DMS114 treated with DMSO at 0.1 percent for 48 hours (cell line): ENCODE results near the gene RAD18.
A peak's percentile ranks its signal among the peaks of the same experiment; 100 is the strongest.

Experiments
- DNase-seq: peaks from one replicate; lab custom pipeline; 2025; ENCODE audit not compliant: unreplicated experiment; lab: John Stamatoyannopoulos, UW

RAD18 gene

DNA sequence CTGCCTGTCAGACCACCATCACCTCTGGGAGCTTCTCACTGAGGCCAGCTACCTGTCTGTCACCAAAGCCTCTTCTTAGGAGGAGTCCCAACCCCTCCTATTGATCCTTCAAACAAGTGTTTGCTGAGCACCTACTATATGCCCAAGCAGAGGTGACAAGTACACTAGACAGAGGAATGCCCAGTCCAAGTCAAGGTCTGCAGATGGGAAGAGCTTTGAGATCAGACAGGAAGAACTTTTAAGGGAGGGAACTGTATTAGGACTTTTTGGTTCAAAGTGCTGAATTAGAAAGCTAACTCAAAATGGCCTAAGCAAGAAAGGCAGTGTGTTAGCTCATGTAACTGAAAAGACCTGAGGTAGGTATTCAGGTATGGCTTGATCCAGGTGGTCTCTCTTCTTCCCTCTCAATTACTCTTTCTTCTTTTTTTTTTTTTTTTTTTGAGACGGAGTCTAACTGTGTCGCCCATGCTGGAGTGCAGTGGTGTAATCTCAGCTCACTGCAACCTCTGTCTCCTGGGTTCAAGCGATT is 3.6 kb upstream of the RAD18 start:
- no peak for DNase-seq

DNA sequence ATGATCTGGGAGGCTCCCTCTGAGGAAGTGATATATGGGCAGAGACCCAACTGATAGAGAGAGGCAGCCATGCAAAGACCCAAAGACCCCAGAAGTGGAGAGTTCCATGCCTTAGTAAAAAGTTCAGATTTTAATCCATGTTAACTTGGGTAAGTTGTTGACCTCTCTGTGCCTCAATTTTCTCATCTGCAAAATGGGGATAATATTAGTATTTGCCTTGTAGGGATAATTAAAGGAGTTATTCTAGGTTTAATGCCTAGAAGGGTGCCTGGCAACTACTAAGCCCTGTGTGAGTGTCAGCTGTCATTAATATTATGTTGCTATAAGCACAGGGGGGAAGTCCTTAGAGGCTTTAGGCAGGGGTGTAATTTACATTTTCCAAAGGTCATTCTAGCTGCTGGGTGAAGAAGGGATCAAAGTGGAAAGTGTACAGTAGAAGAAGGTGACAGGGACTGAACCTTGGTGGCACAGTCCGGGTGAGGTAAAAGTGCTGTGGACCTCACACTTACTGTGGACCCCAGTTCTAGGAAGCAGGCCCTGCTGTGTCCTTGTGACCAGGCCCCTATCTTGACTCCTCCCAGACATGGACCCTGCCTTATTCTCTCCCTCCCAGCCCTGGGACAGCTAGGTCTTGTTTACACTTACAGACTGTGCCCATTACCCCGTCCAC is 3.0 kb upstream of the RAD18 start:
- DNase-seq = no peak

DNA sequence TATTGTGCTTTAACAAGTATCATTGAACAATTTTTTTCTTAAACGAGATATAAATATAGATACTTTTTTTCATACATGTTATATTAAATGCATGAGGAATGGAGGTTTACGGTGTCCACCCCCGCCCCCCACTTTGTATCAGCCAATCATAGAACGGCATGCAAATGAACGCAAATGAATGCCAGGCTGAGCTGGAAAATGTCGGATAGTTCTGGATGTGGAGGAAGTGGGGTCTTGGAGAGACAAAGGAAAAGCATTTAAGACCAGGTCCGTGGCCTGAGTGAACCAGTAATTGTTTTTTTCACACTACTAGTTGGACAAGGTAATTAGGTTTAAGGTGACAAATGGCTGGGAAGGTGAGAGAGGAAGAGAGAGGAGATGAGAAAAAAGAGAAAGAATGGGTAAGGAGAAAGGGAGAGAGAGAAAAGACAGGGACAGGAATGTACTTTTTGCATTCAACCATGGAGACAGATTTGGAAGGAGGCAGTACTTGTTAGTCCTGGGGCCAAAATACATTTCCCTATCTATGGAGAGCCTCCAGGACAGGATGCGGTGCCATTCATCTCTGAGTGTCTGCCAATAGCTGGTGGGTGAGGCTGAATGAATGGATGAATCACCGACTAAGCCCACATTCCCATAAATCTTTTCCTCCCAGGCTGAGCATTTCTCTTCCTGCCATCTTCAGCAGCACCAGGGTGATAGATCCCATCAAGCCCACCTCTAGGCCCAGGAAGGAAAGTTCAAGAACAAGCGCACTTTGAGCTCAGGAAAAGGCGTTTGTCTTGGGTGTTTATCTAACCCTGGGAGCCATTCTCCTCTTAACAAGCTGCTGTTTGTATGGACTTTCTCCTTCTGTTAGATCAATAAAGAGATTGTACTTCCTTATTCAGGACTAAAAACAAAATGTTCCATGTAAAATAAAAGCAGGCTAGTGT is 1.4 kb upstream of the RAD18 start:
- DNase-seq = no peak

DNA sequence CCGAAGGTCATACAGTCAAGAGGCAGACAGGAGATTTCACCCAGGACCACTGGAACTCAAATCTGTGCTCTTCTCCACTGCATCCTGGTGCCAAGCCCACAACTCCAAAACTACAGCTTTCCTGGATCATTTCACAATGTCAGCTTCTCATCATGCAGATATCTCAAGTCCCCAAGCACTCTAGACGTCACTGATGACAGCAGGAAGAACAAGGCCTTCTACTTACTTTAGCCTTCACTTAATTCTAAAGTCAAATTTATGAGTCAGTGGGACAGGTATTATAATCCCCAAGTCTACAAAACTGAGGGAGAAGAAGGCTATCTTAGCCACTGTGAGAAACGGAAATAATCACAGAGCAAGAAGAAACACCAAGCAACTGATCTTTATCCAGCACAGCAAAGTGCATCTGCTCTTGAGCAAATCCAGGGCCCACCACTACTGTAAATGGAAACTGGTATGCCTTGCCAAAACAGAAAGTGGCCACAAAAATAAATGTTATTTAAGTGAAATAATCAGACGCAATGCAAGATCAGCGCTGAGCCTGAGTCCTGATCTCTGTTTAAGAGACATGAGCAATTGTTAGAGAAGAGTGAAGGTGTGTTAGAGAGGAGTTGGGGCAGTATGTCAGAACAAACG is 928 bp downstream of the RAD18 start:
- no peak for DNase-seq

DNA sequence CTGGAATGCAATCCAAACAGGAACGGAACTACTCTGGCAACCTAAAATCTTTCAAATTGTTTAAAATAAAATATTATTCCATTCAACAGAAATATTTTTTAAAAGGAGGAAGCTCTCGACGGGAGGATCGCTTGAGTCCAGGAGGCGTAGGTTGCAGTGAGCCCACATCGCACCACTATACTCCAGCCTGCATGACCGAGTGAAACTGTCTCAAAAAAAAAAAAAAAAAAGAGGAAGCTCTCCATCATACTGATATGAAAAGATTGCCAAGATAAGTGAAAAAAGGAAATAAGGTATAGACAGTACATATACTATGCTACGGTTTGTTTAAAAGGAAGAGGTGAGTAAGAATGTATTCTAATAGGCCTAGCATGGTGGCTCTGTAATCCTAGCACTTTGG is 3.6 kb downstream of the RAD18 start:
- DNase-seq = no peak

DNA sequence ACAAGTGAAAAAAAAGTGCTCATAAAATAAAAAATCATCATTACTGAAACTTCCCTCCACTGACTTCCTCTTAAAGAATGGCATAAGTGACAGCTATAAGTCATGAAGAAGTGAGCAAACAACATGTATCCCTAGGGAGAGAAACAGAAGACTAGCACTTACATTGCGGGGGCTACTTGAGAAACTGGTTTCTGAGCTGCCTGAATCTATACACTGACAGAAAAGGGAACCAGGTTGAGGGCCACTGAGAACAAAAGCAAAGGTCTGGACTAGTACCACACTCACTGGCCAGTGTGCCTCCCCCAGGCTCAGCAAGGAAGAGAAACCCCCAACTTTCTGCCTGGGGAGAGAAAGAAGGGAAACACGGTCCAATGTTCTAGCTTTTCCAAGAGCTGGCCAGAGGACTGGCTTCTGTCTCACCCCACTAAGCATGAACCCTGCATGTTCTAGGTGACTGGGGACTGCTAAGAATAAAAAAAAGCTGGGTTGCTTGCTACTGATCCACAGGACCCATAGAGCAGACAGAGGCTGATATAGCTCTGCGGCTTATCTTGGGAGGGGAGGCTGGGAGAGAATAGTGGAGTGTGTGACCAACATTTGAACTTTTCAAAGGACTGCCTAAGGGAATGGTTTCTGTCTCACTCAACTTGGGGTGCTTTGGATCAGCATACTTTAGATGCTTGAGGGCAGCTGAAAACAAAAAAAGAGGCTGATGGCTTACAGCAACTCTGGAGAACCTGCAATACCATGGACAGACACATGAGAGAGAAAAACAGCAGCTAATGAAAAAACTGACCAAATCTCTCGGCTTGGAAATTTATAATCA is 8.1 kb downstream of the RAD18 start:
- DNase-seq = no peak

DNA sequence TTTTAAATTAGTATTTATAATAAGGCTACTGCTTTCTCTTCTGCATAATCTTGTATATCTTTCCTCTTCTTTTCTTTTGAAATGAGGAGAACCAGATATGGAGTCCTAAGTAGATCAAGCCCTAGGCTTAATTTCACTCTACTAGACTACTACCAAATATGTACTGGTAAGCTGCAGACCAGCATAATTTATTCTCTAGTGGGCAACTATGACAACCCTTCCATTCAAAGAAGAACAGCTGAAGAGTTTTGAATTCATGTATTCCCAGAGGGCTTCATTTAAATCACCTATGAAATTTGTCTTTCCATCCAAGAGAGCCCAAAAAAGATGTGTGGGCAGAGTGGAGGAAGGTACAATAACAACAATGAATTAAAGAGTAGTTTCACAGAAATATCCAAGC is 10.0 kb downstream of the RAD18 start:
- DNase-seq = no peak

DNA sequence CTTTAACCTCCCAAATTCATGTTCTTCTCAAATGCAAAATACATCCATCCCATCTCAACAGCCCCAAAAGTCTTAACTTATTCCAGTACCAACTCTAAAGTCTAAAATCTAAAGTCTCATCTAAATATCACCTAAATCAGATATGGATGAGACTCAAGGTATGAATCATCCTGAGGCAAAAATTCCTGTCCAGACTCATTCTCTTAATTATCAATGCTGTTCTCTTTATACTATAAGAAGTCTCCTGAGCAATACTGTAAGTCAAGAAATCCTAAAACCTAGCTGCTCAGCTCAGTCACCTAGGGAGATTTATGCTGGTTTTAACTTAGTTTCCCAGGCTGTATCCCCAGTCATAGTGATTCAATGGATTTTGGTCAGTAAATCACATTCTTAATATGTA is 11.1 kb downstream of the RAD18 start:
- DNase-seq = no peak

DNA sequence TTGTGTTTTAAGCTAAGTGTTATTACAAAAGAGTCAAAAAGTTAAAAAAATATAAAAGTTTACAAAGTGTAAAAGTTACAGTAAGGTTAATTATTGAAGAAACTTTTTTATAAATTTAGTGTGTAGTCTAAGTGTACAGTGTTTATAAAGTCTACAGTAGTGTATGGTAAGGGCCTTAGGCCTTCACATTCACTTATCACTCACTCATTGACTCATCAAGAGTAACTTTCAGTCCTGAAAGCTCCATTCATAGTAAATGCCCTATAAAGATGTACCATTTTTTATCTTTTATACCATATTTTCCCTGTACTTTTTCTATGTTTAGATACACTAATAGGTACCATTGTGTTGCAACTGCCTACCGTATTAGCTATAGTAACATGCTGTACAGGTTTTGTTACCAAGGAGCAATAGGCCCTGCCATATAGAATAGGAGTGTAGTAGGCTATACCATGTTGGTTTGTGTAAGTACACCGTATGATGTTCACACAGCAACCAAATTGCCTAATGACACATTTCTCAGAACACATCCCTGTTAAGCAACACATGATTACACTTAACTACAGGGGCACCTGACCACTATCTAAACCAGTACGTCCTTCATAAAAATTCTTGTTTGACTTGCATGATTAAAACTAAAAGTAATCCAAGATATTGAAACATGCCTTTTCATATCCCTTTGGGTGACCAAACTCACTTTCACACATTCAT is 17.2 kb downstream of the RAD18 start:
- DNase-seq = no peak

DNA sequence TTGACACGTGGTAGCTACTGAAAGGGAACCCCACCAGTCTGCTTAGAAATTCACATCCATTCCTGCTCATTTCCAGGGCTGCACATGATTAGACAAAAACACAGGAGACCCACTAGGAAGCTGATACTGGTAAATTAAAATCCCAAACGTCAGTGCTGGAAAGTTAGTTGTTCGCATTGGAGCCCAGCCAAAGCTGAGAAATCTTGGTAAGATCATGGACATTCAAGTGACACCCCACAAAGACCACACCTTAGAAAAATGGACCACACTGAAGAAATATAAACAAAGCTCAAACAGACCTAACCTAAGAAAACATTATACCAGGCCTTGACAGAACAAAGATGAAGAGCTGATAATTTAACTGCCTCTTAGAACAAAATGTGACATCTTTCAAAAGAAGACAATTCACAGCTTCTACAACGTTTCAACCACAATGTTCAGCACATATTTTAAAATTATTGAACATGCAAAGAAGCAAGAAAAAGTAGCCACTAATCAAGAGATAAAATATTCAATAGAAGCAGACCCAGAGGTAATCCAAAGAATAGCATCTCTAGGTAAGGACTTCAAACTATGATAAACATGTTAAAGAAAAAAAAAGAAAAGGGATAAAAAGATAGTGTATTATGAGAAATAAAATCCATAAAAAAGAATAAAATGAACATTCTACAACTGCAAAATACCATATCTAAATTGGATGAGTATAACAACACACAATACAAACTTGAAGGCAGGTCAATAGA is 20.4 kb downstream of the RAD18 start:
- DNase-seq = no peak

DNA sequence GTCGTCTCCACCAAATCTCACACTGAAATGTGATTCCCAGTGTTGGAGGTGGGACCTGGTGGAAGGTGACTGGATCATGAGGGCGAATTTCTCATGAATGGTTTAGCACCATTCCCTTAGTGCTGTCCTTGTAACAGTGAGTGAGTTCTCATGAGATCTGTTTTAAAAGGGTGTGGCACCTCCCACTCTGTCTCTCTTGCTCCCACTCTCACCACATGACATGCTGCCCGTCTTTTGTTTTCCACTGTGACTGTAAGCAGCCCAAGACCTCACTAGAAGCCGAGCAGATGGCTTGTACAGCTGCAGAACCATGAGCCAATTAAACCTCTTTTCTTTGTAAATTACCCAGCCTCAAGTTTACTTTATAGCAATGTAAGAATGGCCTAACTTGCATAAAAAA is 21.2 kb downstream of the RAD18 start:
- DNase-seq = no peak

DNA sequence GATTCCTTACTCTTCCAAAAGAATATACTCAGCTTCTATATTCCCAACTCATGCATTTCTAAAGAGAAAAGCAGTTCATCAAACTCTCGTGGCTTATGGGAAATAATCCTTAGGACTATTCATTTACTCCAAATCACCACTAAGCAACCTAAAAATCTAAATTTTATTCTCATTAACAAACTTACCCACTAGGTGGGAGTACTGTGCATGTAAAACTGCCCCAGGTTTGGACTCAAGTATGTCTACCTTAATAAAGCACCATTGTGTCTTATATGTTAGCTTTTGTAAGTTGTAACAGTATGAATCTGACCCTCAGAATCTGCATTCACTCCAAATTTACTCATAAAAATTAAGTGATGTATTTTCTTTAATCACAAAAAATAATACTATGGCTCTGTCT is 25.3 kb downstream of the RAD18 start:
- peak; percentile 24 for DNase-seq

DNA sequence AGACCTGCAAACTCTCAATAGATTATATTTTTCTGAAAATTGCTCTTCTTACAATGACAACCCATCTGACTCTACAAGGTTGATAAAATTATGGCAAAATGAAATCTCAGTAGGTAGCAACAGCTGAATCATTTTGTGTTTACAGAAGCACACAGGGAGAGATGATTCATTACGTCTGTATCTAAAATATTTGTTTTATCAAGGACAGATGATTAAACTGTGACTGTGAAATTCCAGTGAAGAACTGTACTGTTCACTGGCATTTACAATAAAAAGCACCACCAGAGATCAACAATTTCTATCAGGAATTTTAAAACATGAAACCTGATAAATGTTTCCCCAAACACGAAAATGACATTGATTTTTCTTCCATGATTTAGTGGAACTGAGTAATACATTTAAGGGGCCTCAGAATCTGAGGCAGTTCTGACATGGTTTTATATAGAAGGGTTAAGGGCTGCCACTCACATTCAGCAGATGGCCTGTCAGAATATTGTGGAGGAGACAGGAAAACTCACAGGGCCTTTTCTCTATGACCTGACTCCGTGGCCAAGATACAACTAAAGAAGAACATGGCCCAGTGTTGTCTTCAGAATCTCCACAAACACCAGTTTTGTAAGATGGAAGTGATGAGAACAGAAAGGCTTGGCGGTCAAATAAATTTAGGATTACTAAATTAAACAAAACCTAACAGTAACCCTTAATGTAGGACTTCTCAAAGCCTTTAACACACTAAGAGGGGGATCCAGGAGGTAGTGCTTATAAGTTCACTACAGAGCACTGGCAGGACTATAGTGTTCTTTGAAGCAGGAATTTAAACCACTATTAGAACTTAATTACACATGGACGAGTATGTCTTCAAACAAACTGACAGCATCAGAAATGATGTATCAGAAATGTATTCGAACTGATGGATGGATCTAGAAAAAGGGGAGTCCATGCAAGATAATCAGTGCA is 25.9 kb downstream of the RAD18 start:
- no peak for DNase-seq

DNA sequence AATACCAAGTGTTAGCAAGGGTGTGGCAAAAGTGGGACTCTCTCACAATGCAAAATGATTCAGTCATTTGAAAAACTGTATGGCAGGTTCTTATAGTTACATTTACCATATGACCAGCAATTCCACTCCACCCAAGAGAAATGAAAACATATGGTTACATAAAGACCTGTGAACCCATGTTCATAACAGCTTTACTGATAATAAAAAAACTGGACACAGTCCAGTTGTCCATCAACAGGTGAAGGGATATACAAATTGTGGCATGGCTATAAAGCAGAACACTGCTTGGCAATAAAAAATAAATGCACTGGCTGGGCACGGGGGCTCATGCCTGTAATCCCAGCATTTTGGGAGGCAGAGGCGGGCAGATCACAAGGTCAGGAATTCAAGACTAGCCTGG is 30.8 kb downstream of the RAD18 start:
- DNase-seq = no peak

DNA sequence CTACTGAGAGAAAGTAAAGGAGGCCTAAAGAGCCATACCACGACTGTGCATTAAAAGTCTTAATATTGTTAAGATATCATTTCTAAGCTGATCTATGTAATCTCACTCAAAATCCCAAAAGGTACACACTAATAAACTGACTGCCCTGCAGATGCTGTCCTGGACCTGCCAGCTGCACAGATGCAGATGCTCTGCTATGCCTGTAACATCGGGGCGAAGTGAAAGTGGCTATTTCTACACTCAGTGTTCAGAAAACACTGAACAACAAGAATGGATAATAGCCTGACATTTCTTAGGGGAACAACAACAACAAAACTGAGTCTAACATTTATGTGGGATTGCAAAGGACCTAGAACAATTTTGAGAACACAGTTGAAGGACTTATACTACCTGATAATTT is 31.9 kb downstream of the RAD18 start:
- no peak for DNase-seq

DNA sequence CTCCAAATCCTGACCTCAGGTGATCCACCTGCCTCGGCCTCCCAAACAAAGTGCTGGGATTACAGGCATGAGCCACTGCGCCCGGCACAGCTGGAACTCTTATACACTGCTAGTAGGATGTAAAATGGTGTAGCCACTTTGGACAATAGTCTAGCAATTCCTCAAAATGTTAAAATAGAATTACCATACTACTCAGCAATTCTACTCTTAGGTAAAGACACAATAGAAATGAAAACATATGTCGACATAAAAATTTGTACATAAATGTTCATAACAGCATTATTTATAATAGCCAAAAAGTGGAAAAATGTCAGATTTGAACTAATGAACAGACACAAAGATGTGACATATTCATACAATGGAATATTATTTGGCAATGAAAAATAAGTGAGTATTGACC is 33.4 kb downstream of the RAD18 start:
- DNase-seq = no peak

DNA sequence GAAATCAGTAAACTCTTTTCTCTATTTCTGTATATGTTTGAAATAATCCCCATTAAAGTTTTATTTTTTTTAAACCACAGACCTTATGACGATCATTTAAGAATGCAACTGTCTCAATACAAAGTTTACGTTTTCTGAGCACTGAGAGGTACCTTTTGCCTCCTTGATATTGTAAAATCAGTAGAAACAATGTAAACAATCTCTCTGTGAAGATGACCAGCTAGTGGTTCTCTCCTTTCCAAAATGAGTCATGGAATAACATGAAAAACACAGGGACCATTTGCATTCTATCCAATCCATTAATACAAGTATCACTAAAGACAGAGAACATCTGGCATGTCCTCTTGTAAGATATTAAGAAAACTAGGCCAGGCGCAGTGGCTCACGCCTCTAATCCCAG is 48.8 kb downstream of the RAD18 start:
- DNase-seq = no peak

DNA sequence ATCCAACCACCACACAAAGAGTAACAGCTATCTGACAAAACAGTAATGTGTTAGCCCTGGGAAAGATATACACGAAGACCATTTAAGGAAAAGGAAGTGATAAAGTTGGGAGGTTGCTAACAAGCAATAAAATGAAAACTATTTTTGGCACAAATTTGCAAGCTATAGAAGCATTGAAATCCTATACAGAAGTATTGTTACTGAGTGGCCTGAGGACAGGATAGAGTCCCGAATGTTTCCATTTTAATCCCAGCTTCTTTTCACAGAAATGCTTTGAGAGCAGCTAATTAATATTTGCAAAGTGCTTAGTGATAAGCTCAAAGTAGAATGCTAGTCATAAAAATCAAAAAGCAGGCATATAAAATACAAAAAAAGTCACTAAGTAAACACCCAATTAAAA is 51.5 kb downstream of the RAD18 start:
- no peak for DNase-seq

DNA sequence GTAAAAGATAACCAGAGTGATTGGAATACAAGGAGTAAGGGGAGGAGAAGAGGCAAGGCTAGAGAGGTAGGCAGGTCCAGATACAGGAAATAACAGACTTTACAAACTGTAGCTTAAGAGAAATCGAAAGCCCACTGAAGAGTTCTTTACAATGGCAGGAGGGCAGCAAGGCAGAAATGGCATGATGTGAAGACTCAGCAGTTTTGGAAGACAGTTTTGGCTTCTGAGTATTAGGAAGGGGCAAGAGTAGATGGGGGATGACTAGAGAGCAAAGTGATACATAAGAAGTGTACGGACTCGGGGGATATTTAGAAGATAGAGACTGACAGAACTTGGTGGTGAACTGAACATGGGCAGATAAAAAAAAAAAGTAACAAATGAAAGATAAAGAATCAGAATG is 54.1 kb downstream of the RAD18 start:
- no peak for DNase-seq
